LNCaP clone FGC (cell line): ENCODE results near the gene PPARD.

Experiments used
- DNase-seq: peaks from one replicate; pipeline ENCODE4 v3.0.0-alpha.2; 2011; ENCODE audit warnings: low read depth
- H3K4me3 ChIP-seq: 2 replicates; pipeline ENCODE4 v1.5.1; 2011; ENCODE audit warnings: mild to moderate bottlenecking, low read depth, low read length, control low read depth
- TF ChIP-seq, protein P1 (sequence below): IDR thresholded peaks from 2 replicates; pipeline ENCODE4 v1.5.1; 2012; ENCODE audit warnings: mild to moderate bottlenecking; ENCODE audit not compliant: control insufficient read depth, insufficient read depth; ENCODE audit errors: extremely low read depth

Gene PPARD

DNA sequence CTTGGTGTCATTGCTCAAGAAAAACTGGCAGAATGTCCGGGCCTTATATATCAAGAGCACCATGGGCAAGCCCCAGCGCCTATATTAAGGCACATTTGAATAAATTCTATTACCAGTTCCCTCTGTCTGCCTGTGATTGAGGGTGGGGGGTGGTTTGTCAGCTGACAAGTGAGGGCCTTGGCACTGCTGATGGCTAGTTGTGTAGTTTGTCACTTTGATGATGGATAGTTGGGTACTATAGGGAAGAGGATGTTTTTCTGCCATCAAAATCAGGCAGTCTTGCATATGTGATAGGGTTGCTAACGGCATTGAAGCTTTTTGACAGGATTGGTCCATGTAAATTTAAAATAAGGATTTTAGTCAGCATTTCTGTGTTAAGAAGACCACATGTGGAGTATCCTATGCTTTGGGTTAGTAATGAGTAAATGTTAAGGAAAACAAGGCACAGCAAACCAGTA lies 128.3 kb downstream of the PPARD start:
- no peak for DNase-seq
- TF ChIP-seq, protein P1, sequence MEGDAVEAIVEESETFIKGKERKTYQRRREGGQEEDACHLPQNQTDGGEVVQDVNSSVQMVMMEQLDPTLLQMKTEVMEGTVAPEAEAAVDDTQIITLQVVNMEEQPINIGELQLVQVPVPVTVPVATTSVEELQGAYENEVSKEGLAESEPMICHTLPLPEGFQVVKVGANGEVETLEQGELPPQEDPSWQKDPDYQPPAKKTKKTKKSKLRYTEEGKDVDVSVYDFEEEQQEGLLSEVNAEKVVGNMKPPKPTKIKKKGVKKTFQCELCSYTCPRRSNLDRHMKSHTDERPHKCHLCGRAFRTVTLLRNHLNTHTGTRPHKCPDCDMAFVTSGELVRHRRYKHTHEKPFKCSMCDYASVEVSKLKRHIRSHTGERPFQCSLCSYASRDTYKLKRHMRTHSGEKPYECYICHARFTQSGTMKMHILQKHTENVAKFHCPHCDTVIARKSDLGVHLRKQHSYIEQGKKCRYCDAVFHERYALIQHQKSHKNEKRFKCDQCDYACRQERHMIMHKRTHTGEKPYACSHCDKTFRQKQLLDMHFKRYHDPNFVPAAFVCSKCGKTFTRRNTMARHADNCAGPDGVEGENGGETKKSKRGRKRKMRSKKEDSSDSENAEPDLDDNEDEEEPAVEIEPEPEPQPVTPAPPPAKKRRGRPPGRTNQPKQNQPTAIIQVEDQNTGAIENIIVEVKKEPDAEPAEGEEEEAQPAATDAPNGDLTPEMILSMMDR: no peak
- H3K4me3 ChIP-seq: no peak overlapping the region

DNA sequence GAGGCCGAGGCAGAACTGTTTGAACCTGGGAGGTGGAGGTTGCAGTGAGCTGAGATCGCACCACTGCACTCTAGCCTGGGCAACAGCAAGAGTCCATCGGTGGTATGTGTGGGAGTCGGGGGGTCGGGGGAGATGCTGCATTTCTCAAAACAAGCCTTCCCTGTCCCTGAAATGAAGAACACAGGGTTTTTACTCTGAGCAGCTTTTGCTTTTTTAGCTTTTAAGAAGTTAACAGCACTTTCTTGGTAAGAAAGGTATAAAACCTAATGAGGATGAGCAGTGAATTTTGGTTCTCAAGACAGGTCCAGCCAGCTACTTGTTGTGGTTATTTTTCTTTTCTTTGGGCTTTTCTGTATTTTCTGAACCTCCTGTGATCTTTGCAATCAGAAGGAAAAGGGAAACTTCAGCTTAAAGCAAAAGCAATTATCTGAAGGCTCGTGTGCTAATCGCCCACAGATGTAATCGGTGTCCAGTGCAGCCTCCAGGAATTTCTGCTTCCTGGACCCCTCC lies 129.5 kb downstream of the PPARD start:
- H3K4me3 ChIP-seq: no peak overlapping the region
- TF ChIP-seq, protein P1: no peak
- no peak for DNase-seq

DNA sequence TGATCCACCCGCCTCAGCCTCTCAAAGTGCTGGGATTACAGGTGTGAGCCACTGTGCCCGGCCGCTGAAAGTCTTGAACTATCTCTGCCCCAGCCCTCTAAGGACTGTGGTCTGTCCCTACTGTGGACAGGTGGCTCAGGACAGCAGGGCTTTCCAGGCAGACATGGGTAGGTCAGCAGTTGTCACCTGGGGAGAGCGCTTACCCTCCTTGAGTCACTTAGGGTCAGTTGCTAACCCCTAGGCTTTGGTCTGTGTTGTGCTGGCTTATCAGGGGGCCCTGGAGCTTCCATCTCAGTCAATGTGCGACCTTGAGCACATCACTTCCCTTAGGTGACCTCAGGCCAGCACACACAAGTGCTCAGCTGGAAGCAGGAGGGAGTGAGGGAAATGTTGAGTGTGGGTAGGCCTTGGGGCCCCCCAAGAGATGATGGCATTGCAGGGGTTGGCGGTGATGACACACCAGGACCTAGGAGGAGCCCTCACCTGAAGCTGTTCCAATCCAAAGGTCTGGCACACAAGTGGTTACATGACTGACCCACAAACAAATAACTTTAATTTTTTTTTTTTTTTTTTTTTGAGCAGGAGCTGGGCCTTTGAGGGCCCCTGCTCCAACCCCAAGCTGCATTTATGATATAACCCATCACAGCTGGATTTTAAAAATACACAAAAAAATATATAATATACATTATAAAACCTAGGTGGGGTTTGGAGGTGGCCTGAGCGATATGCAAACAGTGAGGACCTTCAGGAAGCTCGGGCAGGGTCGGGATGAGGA lies 130.9 kb downstream of the PPARD start:
- TF ChIP-seq, protein P1: no peak
- H3K4me3 ChIP-seq: no peak overlapping the region
- DNase-seq: no peak

DNA sequence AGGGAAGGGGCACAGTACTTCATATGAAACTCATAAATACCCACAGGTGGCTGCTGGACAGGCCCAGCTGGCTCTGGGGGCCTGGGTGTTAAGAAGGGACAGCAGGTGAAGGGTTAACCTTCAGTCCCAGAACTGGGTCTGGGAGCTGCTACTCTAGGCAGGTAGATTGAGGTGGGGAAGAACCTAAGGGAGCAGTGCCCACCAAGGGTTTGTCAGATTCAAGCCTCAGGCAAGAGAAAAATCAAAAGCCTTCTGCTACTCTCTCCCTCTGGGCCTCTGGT lies 131.4 kb downstream of the PPARD start:
- H3K4me3 ChIP-seq: no peak overlapping the region
- TF ChIP-seq, protein P1: no peak
- DNase-seq: no peak

DNA sequence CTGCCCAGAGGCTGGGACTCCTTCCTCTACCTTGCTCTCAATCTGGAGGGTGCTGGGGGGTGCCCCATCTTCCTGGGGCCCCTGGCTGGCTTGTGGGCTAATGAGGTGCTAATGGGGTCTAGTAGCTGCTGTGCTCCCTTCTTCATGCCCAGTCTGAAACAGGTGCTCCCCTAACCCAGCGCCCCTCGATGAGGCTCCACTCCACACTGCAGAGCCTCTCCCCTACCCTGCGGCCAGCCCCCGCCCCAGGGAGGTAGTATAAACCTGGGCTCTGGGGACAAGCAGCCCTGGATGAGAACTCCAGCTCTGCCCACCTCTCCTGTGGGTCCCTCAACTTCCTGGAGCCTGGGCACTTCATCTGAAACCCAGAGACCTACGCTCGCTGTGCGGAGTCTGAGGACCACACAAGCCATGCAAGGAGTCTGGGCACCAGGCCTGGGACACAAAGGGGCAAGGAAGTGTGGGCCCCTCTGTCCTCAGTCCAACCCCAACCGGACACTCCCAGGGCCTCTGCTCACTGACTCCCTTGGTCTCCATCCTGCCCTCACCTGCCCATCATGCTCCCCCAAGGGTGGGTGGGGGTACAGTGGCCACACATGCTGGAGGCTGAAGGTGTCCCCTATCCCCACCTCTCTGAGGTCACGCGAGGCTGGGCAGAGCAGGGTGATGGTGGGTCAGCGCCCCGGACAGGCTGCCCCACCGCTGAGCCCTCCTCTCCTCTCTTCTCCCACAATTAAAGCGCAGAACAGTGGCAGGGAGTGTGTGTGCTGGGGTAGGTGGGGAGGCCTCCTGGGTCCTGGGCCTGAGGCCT lies 132.0 kb downstream of the PPARD start:
- DNase-seq: no peak
- no peak overlapping the region for H3K4me3 ChIP-seq
- TF ChIP-seq, protein P1: no peak

DNA sequence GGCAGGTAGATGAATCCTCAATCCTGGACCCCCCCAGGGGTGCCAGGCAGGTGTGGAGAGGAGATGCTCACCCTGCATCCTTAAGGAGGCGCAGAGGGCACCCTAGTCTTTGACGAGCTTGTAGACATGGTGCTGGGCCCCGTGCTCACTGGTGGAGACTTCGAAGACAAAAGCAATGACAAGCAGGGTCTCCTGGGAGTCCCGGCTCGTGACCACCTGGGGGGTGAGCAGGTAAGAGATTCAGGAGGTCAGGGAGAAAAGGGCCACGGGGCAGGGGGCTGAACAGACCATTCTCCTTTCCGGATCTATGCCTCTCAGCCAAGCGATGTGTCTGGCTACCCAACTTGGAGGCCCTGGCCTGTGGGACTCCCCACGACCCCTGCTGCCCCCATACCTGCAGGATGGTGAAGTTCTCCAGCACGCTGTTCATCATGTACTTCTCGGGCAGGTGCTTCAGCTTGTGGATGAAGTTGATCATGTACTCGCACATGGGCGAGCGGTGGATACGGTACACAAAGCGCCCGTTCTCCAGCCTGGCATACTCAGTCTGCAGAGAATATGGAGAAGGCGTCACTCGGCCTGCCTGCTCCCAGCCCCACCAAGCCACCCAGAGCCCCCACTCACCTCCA lies 132.7 kb downstream of the PPARD start:
- H3K4me3 ChIP-seq: no peak overlapping the region
- DNase-seq: no peak
- TF ChIP-seq, protein P1: no peak
